GM23338 (cell line): Measurements from ENCODE around the gene SPINT2. TPM values are rescaled to one million over a fixed set of nuclear protein-coding genes. Genes with fewer than 3 reads are reported as not detected.

Source experiments
- ATAC-seq: fragments of 200-7000 bp; cut with Tn5 transposase; 3 replicates; pipeline ENCODE4 v1.9.1; 2020
- DNase-seq: peaks from one replicate; pipeline ENCODE4 v3.0.0-alpha.2; 2015; ENCODE audit warnings: low spot score
- H2AFZ ChIP-seq: fragments of 200-600 bp; sonication (generic); 2 replicates; pipeline ENCODE4 v1.8.0; 2016; ENCODE audit warnings: antibody characterized with exemption, mild to moderate bottlenecking, moderate library complexity
- H3F3A ChIP-seq: fragments of 200-600 bp; sonication (generic); replicated peaks from 2 replicates; pipeline ENCODE4 v1.8.0; 2017; ENCODE audit warnings: antibody characterized with exemption, mixed run types, low read depth
- H3K27ac ChIP-seq: fragments of 200-600 bp; sonication (generic); 2 replicates; pipeline ENCODE4 v1.6.1; 2016; ENCODE audit warnings: low read depth
- H3K27me3 ChIP-seq: fragments of 200-600 bp; sonication (generic); 2 replicates; pipeline ENCODE4 v1.8.0; 2016; ENCODE audit warnings: mild to moderate bottlenecking, mixed run types, moderate library complexity; ENCODE audit not compliant: insufficient read depth
- H3K36me3 ChIP-seq: fragments of 200-600 bp; sonication (generic); 2 replicates; pipeline ENCODE4 v1.8.0; 2016; ENCODE audit warnings: mild to moderate bottlenecking; ENCODE audit not compliant: insufficient read depth
- H3K4me1 ChIP-seq: fragments of 200-600 bp; sonication (generic); 2 replicates; pipeline ENCODE4 v1.8.0; 2016; ENCODE audit warnings: mild to moderate bottlenecking, moderate library complexity; ENCODE audit not compliant: insufficient read depth
- H3K4me2 ChIP-seq: fragments of 200-600 bp; sonication (generic); 2 replicates; pipeline ENCODE4 v1.7.1; 2017; ENCODE audit warnings: mixed run types
- H3K4me3 ChIP-seq: fragments of 200-600 bp; sonication (generic); 2 replicates; pipeline ENCODE4 v1.6.1; 2016; ENCODE audit warnings: mixed run types
- H3K79me2 ChIP-seq: fragments of 200-600 bp; sonication (generic); replicated peaks from 2 replicates; pipeline ENCODE4 v1.8.0; 2017; ENCODE audit warnings: mild to moderate bottlenecking; ENCODE audit not compliant: insufficient read depth
- H3K9me2 ChIP-seq: fragments of 200-600 bp; sonication (generic); 2 replicates; pipeline ENCODE4 v1.8.0; 2017; ENCODE audit not compliant: insufficient read depth
- H4K20me1 ChIP-seq: fragments of 200-600 bp; sonication (generic); replicated peaks from 2 replicates; pipeline ENCODE4 v1.8.0; 2017; ENCODE audit warnings: mild to moderate bottlenecking; ENCODE audit not compliant: insufficient read depth
- H3K27ac Mint-ChIP-seq: 2 replicates; pipeline ENCODE4 v1.8.0; 2020; ENCODE audit warnings: inconsistent platforms, mild to moderate bottlenecking, moderate library complexity, mixed read lengths
- H3K27me3 Mint-ChIP-seq: 3 replicates; pipeline ENCODE4 v1.8.0; 2022; ENCODE audit warnings: low read depth, mild to moderate bottlenecking, moderate library complexity, mixed read lengths, inconsistent platforms; ENCODE audit not compliant: insufficient read depth, poor library complexity
- H3K36me3 Mint-ChIP-seq: 3 replicates; pipeline ENCODE4 v1.8.0; 2021; ENCODE audit warnings: low read depth, mild to moderate bottlenecking, inconsistent platforms, moderate library complexity, mixed read lengths
- H3K4me1 Mint-ChIP-seq: 3 replicates; pipeline ENCODE4 v1.8.0; 2020; ENCODE audit warnings: mild to moderate bottlenecking, inconsistent platforms, mixed read lengths
- H3K4me3 Mint-ChIP-seq: 3 replicates; pipeline ENCODE4 v1.8.0; 2021; ENCODE audit warnings: moderate library complexity, mild to moderate bottlenecking, inconsistent platforms, mixed read lengths
- H3K9me3 Mint-ChIP-seq: 3 replicates; pipeline ENCODE4 v1.8.0; 2020; ENCODE audit warnings: moderate library complexity, mild to moderate bottlenecking, inconsistent platforms, mixed read lengths
- CREB1 ChIP-seq: fragments of 250-450 bp; sonication (Bioruptor Pico); IDR thresholded peaks from 2 replicates; pipeline ENCODE4 v1.5.0; 2020; ENCODE audit warnings: low read depth, mild to moderate bottlenecking, moderate library complexity
- CTCF ChIP-seq, 2 experiments: fragments of 200-600 bp in 1 of 2; sonication (generic) in 1 of 2; conservative IDR thresholded peaks; 2 replicates each; pipeline versions ENCODE4 v1.5.1 to v1.6.1; 2016 to 2017; ENCODE audit warnings: antibody characterized with exemption in 2 of 2, low read depth in 2 of 2, mild to moderate bottlenecking in 2 of 2, moderate library complexity in 1 of 2
- EZH2 ChIP-seq: fragments of 200-600 bp; sonication (generic); IDR thresholded peaks from one replicate; pipeline ENCODE4 v1.8.0; 2017; ENCODE audit warnings: antibody characterized with exemption, mild to moderate bottlenecking, low read depth; ENCODE audit not compliant: unreplicated experiment
- EZH2phosphoT487 ChIP-seq: fragments of 200-600 bp; sonication (generic); IDR thresholded peaks from one replicate; pipeline ENCODE4 v1.8.1; 2018; ENCODE audit warnings: antibody characterized with exemption; ENCODE audit not compliant: unreplicated experiment
- JUNB ChIP-seq: IDR thresholded peaks from one replicate; pipeline ENCODE4 v1.6.1; 2016; ENCODE audit warnings: antibody characterized with exemption; ENCODE audit not compliant: unreplicated experiment
- NANOG ChIP-seq: IDR thresholded peaks from 2 replicates; pipeline ENCODE4 v1.6.1; 2016; ENCODE audit warnings: antibody characterized with exemption, borderline replicate concordance
- REST ChIP-seq: IDR thresholded peaks from one replicate; pipeline ENCODE4 v1.6.1; 2018; ENCODE audit warnings: antibody characterized with exemption; ENCODE audit not compliant: unreplicated experiment
- STAT1 ChIP-seq: IDR thresholded peaks from one replicate; pipeline ENCODE4 v1.6.1; 2016; ENCODE audit warnings: antibody characterized with exemption; ENCODE audit not compliant: unreplicated experiment
- ZNF114 ChIP-seq: fragments of 250-450 bp; sonication (Bioruptor Pico); IDR thresholded peaks from 2 replicates; pipeline ENCODE4 v1.5.0; 2020; ENCODE audit warnings: mild to moderate bottlenecking, moderate library complexity
- ZNF462 ChIP-seq: fragments of 250-450 bp; sonication (Bioruptor Pico); IDR thresholded peaks from 2 replicates; pipeline ENCODE4 v1.5.0; 2020; ENCODE audit warnings: mild to moderate bottlenecking, moderate library complexity
- polyA plus RNA-seq: library from polyadenylated mRNA; unstranded; fragments of >200 nt; fragmentation: Nextera tagmentation; extraction: Ambion mirVana; gene quantifications from 2 replicates; pipeline ENCODE4 v1.2.1, GENCODE V29; 2016
- total RNA-seq: library from RNA; depleted of rRNA; stranded (reverse); fragments of >200 nt; shearing (Covaris generic); gene quantifications from 2 replicates; pipeline ENCODE4 v1.2.3, GENCODE V29; 2014
- TF ChIP-seq, protein P1 (sequence below): IDR thresholded peaks from 2 replicates; pipeline ENCODE4 v1.6.1; 2016; ENCODE audit warnings: antibody characterized with exemption

SPINT2 gene
- total and polyA plus RNA-seq, 2 experiments from 2014 or later = 319 to 468 TPM

GRCh38 chr19:38274739-38275138, 10.4 kb downstream of the SPINT2 start (continued):
- no peak for TF ChIP-seq ZNF462 (CRISPR knock-in tag)
- TF ChIP-seq, protein P1, sequence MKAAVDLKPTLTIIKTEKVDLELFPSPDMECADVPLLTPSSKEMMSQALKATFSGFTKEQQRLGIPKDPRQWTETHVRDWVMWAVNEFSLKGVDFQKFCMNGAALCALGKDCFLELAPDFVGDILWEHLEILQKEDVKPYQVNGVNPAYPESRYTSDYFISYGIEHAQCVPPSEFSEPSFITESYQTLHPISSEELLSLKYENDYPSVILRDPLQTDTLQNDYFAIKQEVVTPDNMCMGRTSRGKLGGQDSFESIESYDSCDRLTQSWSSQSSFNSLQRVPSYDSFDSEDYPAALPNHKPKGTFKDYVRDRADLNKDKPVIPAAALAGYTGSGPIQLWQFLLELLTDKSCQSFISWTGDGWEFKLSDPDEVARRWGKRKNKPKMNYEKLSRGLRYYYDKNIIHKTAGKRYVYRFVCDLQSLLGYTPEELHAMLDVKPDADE = no peak
- no peak for TF ChIP-seq ZNF114

- no peak for DNase-seq
- TF ChIP-seq EZH2phosphoT487 = no peak
- TF ChIP-seq NANOG = no peak
- TF ChIP-seq STAT1 = no peak
- TF ChIP-seq REST = no peak
- TF ChIP-seq, protein P1 = no peak
- no peak for TF ChIP-seq JUNB
- TF ChIP-seq EZH2 = no peak
- TF ChIP-seq CTCF (conservative IDR thresholded peaks at IDR 0.05; ENCODE audit: low read depth in 2 of 2) = no peak
- no peak for TF ChIP-seq CREB1
- no peak for TF ChIP-seq ZNF114
Measured at GRCh38 chr19:38276942-38277517, 12.7 kb downstream of the SPINT2 start.

More at GRCh38 chr19:38276942-38277517, 12.7 kb downstream of the SPINT2 start:
- Histone ChIP-seq H3K4me2 (no peak overlapping the region), H3K79me2 (peaks cover 100% of the 10 kb centered on the region), H3K36me3 (no peaks in the 10 kb centered on the region), H4K20me1 (peaks cover 80% of the 10 kb centered on the region), H3K4me1 (no peaks in the 10 kb centered on the region), H3K27ac (peak overlapping the region; percentile 76; the same call in 1 of the 2 replicates), H3F3A (peaks cover 9% of the 10 kb centered on the region; the same call in 1 of the 2 replicates), H3K4me3 (no peak overlapping the region), H2AFZ (no peak overlapping the region), H3K9me2 (no peaks in the 10 kb centered on the region), H3K27me3 (no peaks in the 10 kb centered on the region)
- Mint-ChIP-seq H3K4me1 (no peaks in the 10 kb centered on the region; the same call in 2 of the 3 replicates), H3K27me3 (no peaks in the 10 kb centered on the region), H3K9me3 (no peaks in the 10 kb centered on the region), H3K36me3 (peaks cover 15% of the 10 kb centered on the region; the same call in 2 of the 3 replicates), H3K27ac (no peak overlapping the region), H3K4me3 (no peak overlapping the region)
- no peak for ATAC-seq
